K562 (cell line): ENCODE data around the gene IL5. TPM values are rescaled to one million over a fixed set of nuclear protein-coding genes. Genes with fewer than 3 reads are reported as not detected.
A peak's percentile ranks its signal among the peaks of the same experiment; 100 is the strongest.

ENCODE experiments used
- GTF2F1 ChIP-seq: IDR thresholded peaks from 2 replicates; pipeline ENCODE4 v1.6.1; 2011; ENCODE audit warnings: low read depth, low read length, improper control_type of control experiment
- JUND ChIP-seq, 2 experiments: IDR thresholded peaks; 2 replicates in 1 of 2; 3 replicates in 1 of 2; pipeline ENCODE4 v1.6.1; 2011; ENCODE audit warnings: borderline replicate concordance in 2 of 2, low read depth in 2 of 2, low read length in 2 of 2, improper control_type of control experiment in 1 of 2, missing biosample characterization in 1 of 2, missing genetic modification characterization in 1 of 2, missing genetic modification reagents in 1 of 2
- SMAD4 ChIP-seq: fragments of 250-450 bp; sonication (Bioruptor Pico); conservative IDR thresholded peaks from 2 replicates; pipeline ENCODE4 v1.8.0; 2021; ENCODE audit warnings: inconsistent platforms, mild to moderate bottlenecking, moderate library complexity
- SP1 ChIP-seq: sonication (generic); formaldehyde crosslinking; IDR thresholded peaks from 2 replicates; pipeline ENCODE4 v1.8.1; 2022; ENCODE audit warnings: mild to moderate bottlenecking, missing genetic modification reagents
- XRCC5 ChIP-seq: fragments of 200-400 bp; formaldehyde crosslinking; IDR thresholded peaks from 2 replicates; pipeline ENCODE4 v1.6.1; 2017; ENCODE audit warnings: low read depth, mild to moderate bottlenecking, low read length
- ZBTB7A ChIP-seq: IDR thresholded peaks from 2 replicates; pipeline ENCODE4 v1.6.1; 2011; ENCODE audit warnings: low read depth, mild to moderate bottlenecking, low read length, moderate library complexity, borderline replicate concordance; ENCODE audit not compliant: control insufficient read depth
- ZNF384 ChIP-seq: IDR thresholded peaks from 2 replicates; pipeline ENCODE4 v1.6.1; 2012; ENCODE audit warnings: low read depth, low read length, improper control_type of control experiment
- polyA plus RNA-seq, 8 experiments: library from polyadenylated mRNA; depleted of rRNA in 4 of 8; stranded (reverse) in 5 of 8; unstranded in 3 of 8; fragments of >200 nt; fragmentation: Nextera tagmentation in 2 of 8; fragmentation: Illumina TruSeq in 1 of 8; extraction: Ambion mirVana in 2 of 8; extraction: Trizol in 1 of 8; gene quantifications; 2 replicates each; pipeline versions ENCODE4 v1.2.1 to v1.2.3, GENCODE V29; 2011 to 2014; ENCODE audit warnings: inconsistent platforms in 1 of 8, missing spikeins in 1 of 8
- total RNA-seq, 7 experiments: library from RNA; depleted of rRNA in 6 of 7; stranded (reverse); fragments of >200 nt in 6 of 7; fragmentation: Illumina TruSeq in 2 of 7; extraction: Trizol in 2 of 7; gene quantifications; 2 replicates each; pipeline versions ENCODE4 v1.2.1 to v1.2.3, GENCODE V29; 2011 to 2021; ENCODE audit warnings: low replicate concordance in 1 of 7
- TF ChIP-seq, protein P1 (sequence below): fragments of 450-650 bp; IDR thresholded peaks from 2 replicates; pipeline ENCODE4 v1.6.1; 2018; ENCODE audit not compliant: partially characterized antibody
- TF ChIP-seq, protein P2 (sequence below): conservative IDR thresholded peaks from 2 replicates; pipeline ENCODE4 v1.6.1; 2011; ENCODE audit warnings: low read depth, mild to moderate bottlenecking, low read length; ENCODE audit not compliant: control insufficient read depth
- TF ChIP-seq, protein P3 (sequence below): fragments of 450-650 bp; formaldehyde crosslinking; conservative IDR thresholded peaks from 2 replicates; pipeline ENCODE4 v1.4.0; 2022; ENCODE audit warnings: mild to moderate bottlenecking, missing genetic modification characterization

The IL5 gene
- total and polyA plus RNA-seq, 9 of the 15 experiments (the other 6 are each of a cell fraction or from before 2014, with no cell fraction given) = 0.44 TPM; not detected in 8

DNA sequence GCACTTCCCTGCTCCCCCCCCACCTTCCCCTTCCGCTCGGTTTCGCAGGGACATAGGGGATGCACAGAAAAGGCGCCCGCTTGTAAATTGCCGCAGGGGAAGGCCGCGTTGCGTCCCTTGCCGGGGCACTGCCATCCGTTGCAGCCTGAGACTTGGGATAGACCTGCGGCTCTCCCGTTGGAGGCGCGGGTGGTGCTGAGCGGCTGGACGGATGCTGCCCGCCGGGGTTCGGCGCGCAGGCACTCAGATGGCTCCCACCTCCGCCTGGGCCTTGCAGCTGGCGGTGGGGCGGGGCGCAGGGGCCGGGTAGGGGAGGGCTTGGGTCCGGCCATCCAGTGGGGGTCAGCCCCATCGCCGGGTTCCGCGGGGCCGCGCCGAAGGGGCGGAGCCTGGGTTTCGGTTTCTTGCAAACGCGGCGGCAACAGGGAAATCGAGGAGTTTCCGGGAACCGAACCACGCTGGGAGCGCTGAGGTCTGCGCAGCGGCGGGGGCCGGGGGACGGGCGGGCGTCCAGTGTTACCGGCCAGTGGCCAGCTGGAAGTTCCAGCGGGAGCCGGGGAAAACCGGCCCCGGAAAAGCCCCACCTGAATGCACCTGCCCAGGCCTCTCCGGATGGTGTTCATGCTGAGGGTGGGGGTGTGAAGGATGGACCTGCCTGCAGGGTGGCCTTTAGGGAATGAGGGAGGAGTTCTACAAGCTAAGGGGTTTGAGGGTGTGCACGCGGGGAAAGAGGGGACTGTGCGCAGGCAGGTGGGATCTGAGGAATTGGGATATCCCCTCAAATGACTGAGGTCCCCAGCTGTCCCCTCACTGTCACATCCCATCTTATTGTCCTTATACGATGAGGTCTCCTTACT lies 46.5 kb downstream of the IL5 start (continued):
- TF ChIP-seq, protein P1, sequence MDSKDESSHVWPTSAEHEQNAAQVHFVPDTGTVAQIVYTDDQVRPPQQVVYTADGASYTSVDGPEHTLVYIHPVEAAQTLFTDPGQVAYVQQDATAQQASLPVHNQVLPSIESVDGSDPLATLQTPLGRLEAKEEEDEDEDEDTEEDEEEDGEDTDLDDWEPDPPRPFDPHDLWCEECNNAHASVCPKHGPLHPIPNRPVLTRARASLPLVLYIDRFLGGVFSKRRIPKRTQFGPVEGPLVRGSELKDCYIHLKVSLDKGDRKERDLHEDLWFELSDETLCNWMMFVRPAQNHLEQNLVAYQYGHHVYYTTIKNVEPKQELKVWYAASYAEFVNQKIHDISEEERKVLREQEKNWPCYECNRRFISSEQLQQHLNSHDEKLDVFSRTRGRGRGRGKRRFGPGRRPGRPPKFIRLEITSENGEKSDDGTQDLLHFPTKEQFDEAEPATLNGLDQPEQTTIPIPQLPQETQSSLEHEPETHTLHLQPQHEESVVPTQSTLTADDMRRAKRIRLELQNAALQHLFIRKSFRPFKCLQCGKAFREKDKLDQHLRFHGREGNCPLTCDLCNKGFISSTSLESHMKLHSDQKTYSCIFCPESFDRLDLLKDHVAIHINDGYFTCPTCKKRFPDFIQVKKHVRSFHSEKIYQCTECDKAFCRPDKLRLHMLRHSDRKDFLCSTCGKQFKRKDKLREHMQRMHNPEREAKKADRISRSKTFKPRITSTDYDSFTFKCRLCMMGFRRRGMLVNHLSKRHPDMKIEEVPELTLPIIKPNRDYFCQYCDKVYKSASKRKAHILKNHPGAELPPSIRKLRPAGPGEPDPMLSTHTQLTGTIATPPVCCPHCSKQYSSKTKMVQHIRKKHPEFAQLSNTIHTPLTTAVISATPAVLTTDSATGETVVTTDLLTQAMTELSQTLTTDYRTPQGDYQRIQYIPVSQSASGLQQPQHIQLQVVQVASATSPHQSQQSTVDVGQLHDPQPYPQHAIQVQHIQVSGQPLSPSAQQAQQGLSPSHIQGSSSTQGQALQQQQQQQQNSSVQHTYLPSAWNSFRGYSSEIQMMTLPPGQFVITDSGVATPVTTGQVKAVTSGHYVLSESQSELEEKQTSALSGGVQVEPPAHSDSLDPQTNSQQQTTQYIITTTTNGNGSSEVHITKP = peak; percentile 82
- TF ChIP-seq ZNF384 (no peak), ZBTB7A (peak; percentile 81; the same call in 1 of the 2 replicates), SMAD4 (CRISPR knock-in tag) (0 out of 2 replicates have a peak, but pooled peaks have one; percentile 43), XRCC5 (peak; percentile 64; the same call in 1 of the 2 replicates), GTF2F1 (peak; percentile 17; the same call in 1 of the 2 replicates), SP1 (peak; percentile 78), JUND (IDR thresholded peaks at IDR 0.05; ENCODE audit: borderline replicate concordance, low read depth, low read length) (peak; percentile 37), JUND (tag; IDR thresholded peaks at IDR 0.05; ENCODE audit: borderline replicate concordance, low read depth, low read length) (no peak; the same call in 2 of the 3 replicates)
- TF ChIP-seq, protein P2, sequence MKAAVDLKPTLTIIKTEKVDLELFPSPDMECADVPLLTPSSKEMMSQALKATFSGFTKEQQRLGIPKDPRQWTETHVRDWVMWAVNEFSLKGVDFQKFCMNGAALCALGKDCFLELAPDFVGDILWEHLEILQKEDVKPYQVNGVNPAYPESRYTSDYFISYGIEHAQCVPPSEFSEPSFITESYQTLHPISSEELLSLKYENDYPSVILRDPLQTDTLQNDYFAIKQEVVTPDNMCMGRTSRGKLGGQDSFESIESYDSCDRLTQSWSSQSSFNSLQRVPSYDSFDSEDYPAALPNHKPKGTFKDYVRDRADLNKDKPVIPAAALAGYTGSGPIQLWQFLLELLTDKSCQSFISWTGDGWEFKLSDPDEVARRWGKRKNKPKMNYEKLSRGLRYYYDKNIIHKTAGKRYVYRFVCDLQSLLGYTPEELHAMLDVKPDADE = peak; percentile 19; the same call in 1 of the 2 replicates
- TF ChIP-seq, protein P3, sequence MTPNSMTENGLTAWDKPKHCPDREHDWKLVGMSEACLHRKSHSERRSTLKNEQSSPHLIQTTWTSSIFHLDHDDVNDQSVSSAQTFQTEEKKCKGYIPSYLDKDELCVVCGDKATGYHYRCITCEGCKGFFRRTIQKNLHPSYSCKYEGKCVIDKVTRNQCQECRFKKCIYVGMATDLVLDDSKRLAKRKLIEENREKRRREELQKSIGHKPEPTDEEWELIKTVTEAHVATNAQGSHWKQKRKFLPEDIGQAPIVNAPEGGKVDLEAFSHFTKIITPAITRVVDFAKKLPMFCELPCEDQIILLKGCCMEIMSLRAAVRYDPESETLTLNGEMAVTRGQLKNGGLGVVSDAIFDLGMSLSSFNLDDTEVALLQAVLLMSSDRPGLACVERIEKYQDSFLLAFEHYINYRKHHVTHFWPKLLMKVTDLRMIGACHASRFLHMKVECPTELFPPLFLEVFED (CRISPR knock-in tag) = no peak
